Activated T-helper 2 cell treated with anti-CD3 and anti-CD28 coated beads, Interferon-gamma antibody, Interleukin-2, Interleukin-4, amounts not matched to agents 10 μg/mL and 5 μg/mL and 100 μg/mL, durations not matched to agents 14 hours and 24 hours and 36 hours (primary cell): Measurements from ENCODE around the gene SREK1IP1. TPM values are rescaled to one million over a fixed set of nuclear protein-coding genes. Genes with fewer than 3 reads are reported as not detected.

Experiments used
- total RNA-seq: library from RNA; stranded (reverse); gene quantifications from 2 replicates; pipeline ENCODE4 v1.2.3, GENCODE V29; 2022

SREK1IP1 gene
- total RNA-seq, 1 donor from 2014 or later, result 30.9 TPM

Other genes with a start within 250 kb of the SREK1IP1 start
- gene SHISAL2B, start 78.2 kb downstream of the SREK1IP1 start, total RNA-seq, result not detected in 2 replicates
- gene CWC27, start 239 bp upstream of the SREK1IP1 start, total RNA-seq, result 30.3 and 32.9 TPM in 2 replicates